PC-3 (cell line): ENCODE results near the gene CACNA1S.

Experiments used
- EZH2 ChIP-seq: fragments of 300-600 bp; sonication (generic); IDR thresholded peaks from one replicate; pipeline ENCODE4 v1.6.1; 2017; ENCODE audit warnings: antibody characterized with exemption, mild to moderate bottlenecking, low read length; ENCODE audit not compliant: unreplicated experiment
- TF ChIP-seq, protein P1 (sequence below): fragments of 300-600 bp; sonication (generic); conservative IDR thresholded peaks from 2 replicates; pipeline ENCODE4 v1.5.1; 2017; ENCODE audit warnings: antibody characterized with exemption, low read depth, mild to moderate bottlenecking, low read length

DNA sequence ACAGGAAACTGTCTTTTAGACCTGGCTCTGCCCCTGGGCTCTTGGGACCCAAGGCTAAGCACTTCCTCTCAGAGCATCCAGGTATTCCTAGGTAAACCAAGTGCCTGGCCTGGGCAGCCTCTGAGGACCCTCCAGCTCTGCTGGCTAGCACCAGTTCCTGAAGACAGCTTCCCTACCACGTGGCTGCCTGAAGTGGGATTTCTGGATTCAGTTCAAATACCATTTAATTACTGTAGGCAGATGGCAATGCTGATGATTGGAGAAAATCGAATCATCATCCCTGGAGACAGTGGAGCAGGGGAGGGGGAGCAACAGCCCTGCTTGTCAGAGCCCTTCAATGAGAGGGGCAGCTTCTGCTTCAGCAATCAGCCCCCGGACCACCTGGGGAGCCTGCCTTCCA, 100.6 kb downstream of the CACNA1S start:
- TF ChIP-seq, protein P1, sequence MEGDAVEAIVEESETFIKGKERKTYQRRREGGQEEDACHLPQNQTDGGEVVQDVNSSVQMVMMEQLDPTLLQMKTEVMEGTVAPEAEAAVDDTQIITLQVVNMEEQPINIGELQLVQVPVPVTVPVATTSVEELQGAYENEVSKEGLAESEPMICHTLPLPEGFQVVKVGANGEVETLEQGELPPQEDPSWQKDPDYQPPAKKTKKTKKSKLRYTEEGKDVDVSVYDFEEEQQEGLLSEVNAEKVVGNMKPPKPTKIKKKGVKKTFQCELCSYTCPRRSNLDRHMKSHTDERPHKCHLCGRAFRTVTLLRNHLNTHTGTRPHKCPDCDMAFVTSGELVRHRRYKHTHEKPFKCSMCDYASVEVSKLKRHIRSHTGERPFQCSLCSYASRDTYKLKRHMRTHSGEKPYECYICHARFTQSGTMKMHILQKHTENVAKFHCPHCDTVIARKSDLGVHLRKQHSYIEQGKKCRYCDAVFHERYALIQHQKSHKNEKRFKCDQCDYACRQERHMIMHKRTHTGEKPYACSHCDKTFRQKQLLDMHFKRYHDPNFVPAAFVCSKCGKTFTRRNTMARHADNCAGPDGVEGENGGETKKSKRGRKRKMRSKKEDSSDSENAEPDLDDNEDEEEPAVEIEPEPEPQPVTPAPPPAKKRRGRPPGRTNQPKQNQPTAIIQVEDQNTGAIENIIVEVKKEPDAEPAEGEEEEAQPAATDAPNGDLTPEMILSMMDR: no peak
- no peak for TF ChIP-seq EZH2
